Measurements from ENCODE around the gene MKI67. TPM values are rescaled to one million over a fixed set of nuclear protein-coding genes. Genes with fewer than 3 reads are reported as not detected.

Gene MKI67
- total and polyA plus RNA-seq, 2 of the 13 experiments (the other 11 are each of a cell fraction or from before 2014, with no cell fraction given): 6.7 to 22.9 TPM

DNA sequence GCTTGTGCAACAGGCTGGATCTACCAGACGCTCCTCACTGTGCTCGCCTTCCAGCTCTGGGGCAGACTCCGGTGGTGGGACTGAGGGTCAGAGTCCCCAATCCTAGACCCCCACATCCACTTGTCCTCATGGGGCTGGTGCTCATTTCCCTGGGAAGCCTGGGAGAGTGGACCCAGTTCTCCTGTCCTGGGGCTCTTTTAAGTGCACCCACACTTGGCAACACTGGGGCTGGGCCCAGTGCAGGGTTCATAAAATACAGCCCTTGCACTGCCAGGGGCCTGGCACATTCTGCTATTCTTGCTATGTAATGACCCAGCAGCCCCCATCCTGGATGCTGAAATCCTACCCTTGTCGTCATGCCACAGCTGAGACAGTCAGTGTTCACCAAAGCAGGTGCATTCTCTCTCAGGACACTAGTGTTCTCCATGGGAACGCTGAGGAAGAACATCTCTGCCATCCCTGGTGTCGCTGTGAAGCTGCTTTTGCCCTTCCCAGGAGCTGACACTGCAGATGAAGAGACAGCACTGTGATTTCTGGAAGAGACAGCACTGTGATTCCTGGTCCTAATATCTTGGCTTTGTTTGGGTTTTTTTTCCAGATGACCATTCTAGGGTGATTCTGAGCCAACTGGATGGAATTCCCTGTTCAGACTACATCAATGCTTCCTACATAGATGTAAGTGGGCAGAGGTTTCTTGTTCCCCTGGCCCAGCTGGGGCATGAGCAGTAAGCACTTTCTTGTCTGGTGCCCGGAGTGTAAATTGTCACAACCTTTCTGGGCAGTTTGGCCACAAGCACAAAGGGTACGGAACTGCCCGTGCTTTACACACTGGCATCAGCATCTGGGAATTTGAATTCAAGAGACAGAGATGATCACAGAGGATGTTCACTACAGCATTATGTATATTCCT is 65.6 kb downstream of the MKI67 start:
- ATAC-seq (no peak), DNase-seq (ENCODE audit: low spot score) (no peak), FAIRE-seq (no peak)
- no peaks in the 10 kb centered on the region for H3K9me3 ChIP-seq (ENCODE audit: low read length)
- H3K4me2 ChIP-seq (ENCODE audit: low read depth, low read length): no peak overlapping the region
- no peaks in the 10 kb centered on the region for H3K36me3 ChIP-seq (replicated peaks in 1 of 2; ENCODE audit: control insufficient read depth in 1 of 2, insufficient read depth in 2 of 2, low read length in 2 of 2)
- no peak overlapping the region for H3K9ac ChIP-seq (ENCODE audit: insufficient read depth, low read depth, low read length)
- ChIA-PET POLR2A (no interaction called here), CTCF (ENCODE audit: low intra/inter-chr PET ratio, low total read pairs) (no interaction called here)
- no peak overlapping the region for H2AFZ ChIP-seq (ENCODE audit: low read length)
- TF ChIP-seq, protein P1, sequence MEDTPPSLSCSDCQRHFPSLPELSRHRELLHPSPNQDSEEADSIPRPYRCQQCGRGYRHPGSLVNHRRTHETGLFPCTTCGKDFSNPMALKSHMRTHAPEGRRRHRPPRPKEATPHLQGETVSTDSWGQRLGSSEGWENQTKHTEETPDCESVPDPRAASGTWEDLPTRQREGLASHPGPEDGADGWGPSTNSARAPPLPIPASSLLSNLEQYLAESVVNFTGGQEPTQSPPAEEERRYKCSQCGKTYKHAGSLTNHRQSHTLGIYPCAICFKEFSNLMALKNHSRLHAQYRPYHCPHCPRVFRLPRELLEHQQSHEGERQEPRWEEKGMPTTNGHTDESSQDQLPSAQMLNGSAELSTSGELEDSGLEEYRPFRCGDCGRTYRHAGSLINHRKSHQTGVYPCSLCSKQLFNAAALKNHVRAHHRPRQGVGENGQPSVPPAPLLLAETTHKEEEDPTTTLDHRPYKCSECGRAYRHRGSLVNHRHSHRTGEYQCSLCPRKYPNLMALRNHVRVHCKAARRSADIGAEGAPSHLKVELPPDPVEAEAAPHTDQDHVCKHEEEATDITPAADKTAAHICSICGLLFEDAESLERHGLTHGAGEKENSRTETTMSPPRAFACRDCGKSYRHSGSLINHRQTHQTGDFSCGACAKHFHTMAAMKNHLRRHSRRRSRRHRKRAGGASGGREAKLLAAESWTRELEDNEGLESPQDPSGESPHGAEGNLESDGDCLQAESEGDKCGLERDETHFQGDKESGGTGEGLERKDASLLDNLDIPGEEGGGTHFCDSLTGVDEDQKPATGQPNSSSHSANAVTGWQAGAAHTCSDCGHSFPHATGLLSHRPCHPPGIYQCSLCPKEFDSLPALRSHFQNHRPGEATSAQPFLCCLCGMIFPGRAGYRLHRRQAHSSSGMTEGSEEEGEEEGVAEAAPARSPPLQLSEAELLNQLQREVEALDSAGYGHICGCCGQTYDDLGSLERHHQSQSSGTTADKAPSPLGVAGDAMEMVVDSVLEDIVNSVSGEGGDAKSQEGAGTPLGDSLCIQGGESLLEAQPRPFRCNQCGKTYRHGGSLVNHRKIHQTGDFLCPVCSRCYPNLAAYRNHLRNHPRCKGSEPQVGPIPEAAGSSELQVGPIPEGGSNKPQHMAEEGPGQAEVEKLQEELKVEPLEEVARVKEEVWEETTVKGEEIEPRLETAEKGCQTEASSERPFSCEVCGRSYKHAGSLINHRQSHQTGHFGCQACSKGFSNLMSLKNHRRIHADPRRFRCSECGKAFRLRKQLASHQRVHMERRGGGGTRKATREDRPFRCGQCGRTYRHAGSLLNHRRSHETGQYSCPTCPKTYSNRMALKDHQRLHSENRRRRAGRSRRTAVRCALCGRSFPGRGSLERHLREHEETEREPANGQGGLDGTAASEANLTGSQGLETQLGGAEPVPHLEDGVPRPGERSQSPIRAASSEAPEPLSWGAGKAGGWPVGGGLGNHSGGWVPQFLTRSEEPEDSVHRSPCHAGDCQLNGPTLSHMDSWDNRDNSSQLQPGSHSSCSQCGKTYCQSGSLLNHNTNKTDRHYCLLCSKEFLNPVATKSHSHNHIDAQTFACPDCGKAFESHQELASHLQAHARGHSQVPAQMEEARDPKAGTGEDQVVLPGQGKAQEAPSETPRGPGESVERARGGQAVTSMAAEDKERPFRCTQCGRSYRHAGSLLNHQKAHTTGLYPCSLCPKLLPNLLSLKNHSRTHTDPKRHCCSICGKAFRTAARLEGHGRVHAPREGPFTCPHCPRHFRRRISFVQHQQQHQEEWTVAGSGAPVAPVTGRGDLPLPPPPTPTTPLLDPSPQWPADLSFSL (CRISPR knock-in tag; IDR thresholded peaks at IDR 0.05): 0 out of 2 replicates have a peak, but pooled peaks have one; percentile 12
- TF ChIP-seq, protein P2, sequence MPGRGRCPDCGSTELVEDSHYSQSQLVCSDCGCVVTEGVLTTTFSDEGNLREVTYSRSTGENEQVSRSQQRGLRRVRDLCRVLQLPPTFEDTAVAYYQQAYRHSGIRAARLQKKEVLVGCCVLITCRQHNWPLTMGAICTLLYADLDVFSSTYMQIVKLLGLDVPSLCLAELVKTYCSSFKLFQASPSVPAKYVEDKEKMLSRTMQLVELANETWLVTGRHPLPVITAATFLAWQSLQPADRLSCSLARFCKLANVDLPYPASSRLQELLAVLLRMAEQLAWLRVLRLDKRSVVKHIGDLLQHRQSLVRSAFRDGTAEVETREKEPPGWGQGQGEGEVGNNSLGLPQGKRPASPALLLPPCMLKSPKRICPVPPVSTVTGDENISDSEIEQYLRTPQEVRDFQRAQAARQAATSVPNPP (CRISPR knock-in tag; IDR thresholded peaks at IDR 0.05): no peak
- H3K27me3 ChIP-seq (ENCODE audit: control insufficient read depth in 1 of 2, insufficient read depth in 2 of 2, low read length in 2 of 2): peaks cover 2 to 38% of the 10 kb centered on the region in 2 experiments; a peak in 3 of 5 replicates
- no TSS peak for BruUV-seq (replicated peaks)
- intact Hi-C loops (cut with micrococcal nuclease; ENCODE audit: unreplicated experiment) (no loop called here), in situ Hi-C loops (cut with HindIII; ENCODE audit: extremely low pct_ligation_motif_present, low pct_unique_long_range_greater_than_20kb) (loop anchor here (10.0 kb wide), 1 partner anchor 346 kb away; no protein-coding TSS in a partner anchor)
- no peak overlapping the region for H3K27ac ChIP-seq (ENCODE audit: extremely low read length, insufficient read depth, low read length)
- no peaks in the 10 kb centered on the region for H3K79me2 ChIP-seq (ENCODE audit: insufficient read depth, low read length)
- WGBS (ENCODE audit: low lambda C conversion rate): 56% methylated on average over 6 of the region's 9 CpGs
- no peaks in the 10 kb centered on the region for H4K20me1 ChIP-seq (ENCODE audit: insufficient read depth, low read length)
- H3K4me3 ChIP-seq (replicated peaks in 1 of 3; ENCODE audit: insufficient read depth in 1 of 3, low read depth in 2 of 3, low read length in 3 of 3): no peak overlapping the region
- no peaks in the 10 kb centered on the region for H3K4me1 ChIP-seq (ENCODE audit: insufficient read depth, low read length)
